Tibial artery (tissue), 4 donors: ENCODE measurements around the gene SNX15.

Experiments
- DNase-seq, 2 donors: peaks; one replicate each; pipeline ENCODE4 v3.0.0-alpha.2; 2019
- H3K27ac ChIP-seq, 2 donors: fragments of 200-600 bp; sonication (generic) in 1 of 2; 1 replicate in 1 of 2; 2 replicates in 1 of 2; pipeline ENCODE4 v1.5.1; 2018 to 2019; ENCODE audit warnings: mild to moderate bottlenecking in 1 of 2
- H3K27me3 ChIP-seq, 2 donors: fragments of 200-600 bp; sonication (generic) in 1 of 2; one replicate each; pipeline versions ENCODE4 v1.5.1 to v1.6.0; 2016 to 2019
- H3K36me3 ChIP-seq, 3 donors: fragments of 200-600 bp; sonication (generic) in 2 of 3; one replicate each; pipeline ENCODE4 v1.5.1; 2016 to 2019; ENCODE audit warnings: mild to moderate bottlenecking in 2 of 3
- H3K4me1 ChIP-seq, 4 donors: fragments of 200-600 bp; sonication (generic) in 2 of 4; 1 replicate in 3 of 4; 2 replicates in 1 of 4; pipeline ENCODE4 v1.5.1; 2016 to 2019
- H3K4me3 ChIP-seq, 2 donors: fragments of 200-600 bp; sonication (generic) in 1 of 2; 1 replicate in 1 of 2; 2 replicates in 1 of 2; pipeline ENCODE4 v1.5.1; 2018 to 2019; ENCODE audit warnings: mild to moderate bottlenecking in 2 of 2
- H3K9me3 ChIP-seq, 3 donors: fragments of 200-600 bp; sonication (generic) in 1 of 3; one replicate each; pipeline ENCODE4 v1.5.1; 2016 to 2019
- CTCF ChIP-seq, 2 experiments: fragments of 200-600 bp in 1 of 2; fragments of 450-650 bp in 1 of 2; IDR thresholded peaks; one replicate each; pipeline ENCODE4 v1.5.1; 2017 to 2019; ENCODE audit warnings: antibody characterized with exemption in 2 of 2, mild to moderate bottlenecking in 1 of 2, moderate library complexity in 1 of 2
- intact Hi-C: fragments of 100-400 bp; cut with DNase I; formaldehyde crosslinking; loops from one replicate; pipeline ENCODE4 v1.15.0; 2023; ENCODE audit warnings: low total_unique reads

SNX15 gene

GRCh38 chr11:65069217-65069616 lies 42.0 kb downstream of the SNX15 start:
- Histone ChIP-seq H3K4me3 (no peak overlapping the region), H3K36me3 (no peaks in the 10 kb centered on the region), H3K9me3 (no peaks in the 10 kb centered on the region), H3K4me1 (no peaks in the 10 kb centered on the region), H3K27ac (no peak overlapping the region), H3K27me3 (peaks cover 0 to 17% of the 10 kb centered on the region in 2 donors)
- DNase-seq: no peak
- TF ChIP-seq CTCF (IDR thresholded peaks at IDR 0.05): no peak
- intact Hi-C loops: no loop called here

DNA sequence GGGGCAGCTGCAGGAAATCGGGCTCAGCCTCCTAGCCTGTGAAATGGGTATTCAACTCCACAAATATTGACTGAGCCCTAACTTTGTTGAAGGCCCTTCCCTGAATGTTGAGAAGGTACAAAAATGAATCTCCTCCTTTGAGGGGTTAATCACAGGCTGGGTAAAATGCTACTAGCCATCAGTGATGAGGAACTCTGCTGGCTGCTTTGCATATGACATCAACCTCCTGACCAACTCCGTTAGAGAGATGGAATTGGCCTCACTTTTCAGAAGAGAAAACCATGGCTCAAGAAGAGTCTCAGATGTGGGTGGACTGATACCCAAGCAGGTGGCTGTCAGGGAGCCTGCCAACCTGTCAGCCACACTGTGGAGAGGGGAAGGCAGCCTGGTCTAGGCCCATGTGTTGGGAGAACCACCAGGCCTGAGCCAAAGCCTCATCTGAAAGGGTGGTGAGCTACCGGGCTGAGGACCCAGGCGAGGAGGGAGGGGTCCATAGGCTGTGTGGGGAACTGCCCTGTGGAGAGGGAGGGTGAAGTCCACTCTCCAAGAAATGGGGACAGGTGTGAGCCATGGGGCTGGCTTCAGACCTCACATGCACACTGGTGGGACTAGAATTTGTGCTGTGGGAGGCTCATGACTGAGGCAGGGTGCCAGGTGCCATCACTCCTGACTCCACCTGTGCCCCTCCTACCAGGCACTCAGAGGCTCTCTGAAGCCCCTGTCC lies 44.8 kb downstream of the SNX15 start:
- H3K27me3 ChIP-seq: peaks cover 0 to 7% of the 10 kb centered on the region in 2 donors
- H3K4me3 ChIP-seq: no peak overlapping the region
- H3K9me3 ChIP-seq: no peaks in the 10 kb centered on the region
- no peak for DNase-seq
- intact Hi-C loops: no loop called here
- H3K4me1 ChIP-seq: no peaks in the 10 kb centered on the region
- no peak overlapping the region for H3K27ac ChIP-seq
- H3K36me3 ChIP-seq: no peaks in the 10 kb centered on the region
- TF ChIP-seq CTCF (IDR thresholded peaks at IDR 0.05): no peak

DNA sequence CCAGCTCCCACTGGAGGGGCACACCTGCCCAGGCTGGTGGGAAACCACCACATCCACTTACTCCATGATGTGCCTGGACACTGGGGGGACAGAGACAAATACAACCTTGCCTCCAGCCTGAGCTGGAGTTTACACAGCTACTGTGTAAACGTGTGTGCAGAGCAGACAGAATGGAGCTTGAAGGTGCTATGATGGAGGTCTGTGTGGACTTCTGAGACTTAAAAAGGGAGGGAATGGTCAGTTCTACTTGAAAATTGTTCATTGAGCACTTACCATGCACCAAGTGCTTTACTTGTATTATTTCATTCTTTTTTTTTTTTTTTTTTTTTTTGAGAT lies 45.4 kb downstream of the SNX15 start:
- no peak overlapping the region for H3K27ac ChIP-seq
- DNase-seq: no peak
- no peaks in the 10 kb centered on the region for H3K9me3 ChIP-seq
- peaks cover 0 to 3% of the 10 kb centered on the region in 2 donors for H3K27me3 ChIP-seq
- no peaks in the 10 kb centered on the region for H3K36me3 ChIP-seq
- H3K4me3 ChIP-seq: no peak overlapping the region
- intact Hi-C loops: no loop called here
- no peak for TF ChIP-seq CTCF (IDR thresholded peaks at IDR 0.05)
- no peaks in the 10 kb centered on the region for H3K4me1 ChIP-seq

GRCh38 chr11:65077451-65077850 lies 50.2 kb downstream of the SNX15 start:
- no peaks in the 10 kb centered on the region for H3K4me1 ChIP-seq
- intact Hi-C loops: no loop called here

DNA sequence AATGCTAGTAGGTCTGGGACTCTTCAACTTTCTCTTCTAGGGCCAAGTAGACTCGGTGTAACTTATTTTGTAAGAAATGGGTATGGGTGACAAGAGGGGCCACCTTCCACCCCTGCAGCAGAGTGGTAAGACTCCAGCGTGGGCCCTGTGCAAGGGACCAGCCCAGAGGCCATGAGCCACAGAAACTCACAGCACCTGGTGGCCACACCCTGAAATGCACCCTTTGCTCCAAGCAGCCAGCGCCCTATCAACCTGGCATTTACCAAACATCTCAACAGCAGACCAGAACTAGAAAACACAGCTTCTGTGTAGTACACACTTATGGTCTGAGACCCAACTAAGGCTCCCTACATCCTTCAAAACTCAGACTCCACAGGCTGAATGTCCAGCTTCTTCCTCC lies 50.9 kb downstream of the SNX15 start:
- Histone ChIP-seq H3K27me3 (no peaks in the 10 kb centered on the region), H3K27ac (no peak overlapping the region), H3K9me3 (no peaks in the 10 kb centered on the region), H3K4me1 (peaks cover 0 to under 1% (median 0%) of the 10 kb centered on the region in 4 donors), H3K36me3 (no peaks in the 10 kb centered on the region), H3K4me3 (no peak overlapping the region)
- TF ChIP-seq CTCF (IDR thresholded peaks at IDR 0.05): peak; percentile 24 to 27
- intact Hi-C loops: no loop called here
- no peak for DNase-seq

More at GRCh38 chr11:65077451-65077850, 50.2 kb downstream of the SNX15 start:
- H3K27me3 ChIP-seq: no peaks in the 10 kb centered on the region
- no peaks in the 10 kb centered on the region for H3K36me3 ChIP-seq
- no peak overlapping the region for H3K27ac ChIP-seq
- H3K9me3 ChIP-seq: no peaks in the 10 kb centered on the region
- DNase-seq: no peak
- no peak overlapping the region for H3K4me3 ChIP-seq
- TF ChIP-seq CTCF (IDR thresholded peaks at IDR 0.05): no peak
